NCI-H510A treated with DMSO at 0.1 percent for 48 hours (cell line): ENCODE measurements around the gene ADAM8.

Source experiments
- DNase-seq: peaks from one replicate; lab custom pipeline; 2025; lab: John Stamatoyannopoulos, UW

The ADAM8 gene

DNA sequence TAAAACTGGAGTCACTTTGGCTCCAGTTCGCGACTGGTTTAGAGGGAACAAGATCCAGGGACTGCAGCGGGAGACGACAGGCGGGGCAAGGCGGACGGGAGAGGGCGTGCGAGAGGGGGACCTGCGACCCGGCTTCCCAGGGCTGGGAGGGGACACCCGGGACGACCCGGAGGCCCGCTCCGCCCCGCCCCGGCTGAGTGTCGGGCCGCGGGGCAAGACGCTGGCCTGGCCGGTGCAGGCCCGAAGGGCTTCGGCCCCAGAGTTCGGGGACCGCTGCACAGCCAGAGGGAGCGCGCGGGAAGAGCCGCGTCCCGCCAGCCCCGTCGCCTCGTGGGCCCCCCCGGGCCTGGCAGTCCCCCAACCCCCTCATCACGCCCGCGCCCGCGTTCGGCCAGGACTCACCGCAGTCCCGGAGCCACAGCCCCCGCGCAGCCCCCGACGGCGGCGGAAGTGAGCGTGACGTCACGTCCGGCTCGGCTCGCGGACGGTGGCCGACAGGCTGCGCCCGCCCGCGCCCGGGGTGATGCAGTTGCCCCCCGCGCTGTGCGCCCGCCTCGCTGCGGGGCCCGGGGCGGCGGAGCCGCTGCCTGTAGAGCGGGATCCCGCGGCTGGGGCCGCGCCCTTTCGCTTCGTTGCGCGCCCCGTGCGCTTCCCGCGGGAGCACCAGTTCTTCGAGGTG lies 31.9 kb upstream of the ADAM8 start, which contains the start of the genes TUBGCP2 and ZNF511:
TSS of gene TUBGCP2 (minus strand) at position 452 of the 679 bp plus-strand sequence. CDS start 5,931 bp downstream, outside the sequence.
TSS of gene ZNF511 (plus strand) at position 494 of the 679 bp plus-strand sequence. CDS start at position 524, 30 bp downstream.
- peak; percentile 76 for DNase-seq

DNA sequence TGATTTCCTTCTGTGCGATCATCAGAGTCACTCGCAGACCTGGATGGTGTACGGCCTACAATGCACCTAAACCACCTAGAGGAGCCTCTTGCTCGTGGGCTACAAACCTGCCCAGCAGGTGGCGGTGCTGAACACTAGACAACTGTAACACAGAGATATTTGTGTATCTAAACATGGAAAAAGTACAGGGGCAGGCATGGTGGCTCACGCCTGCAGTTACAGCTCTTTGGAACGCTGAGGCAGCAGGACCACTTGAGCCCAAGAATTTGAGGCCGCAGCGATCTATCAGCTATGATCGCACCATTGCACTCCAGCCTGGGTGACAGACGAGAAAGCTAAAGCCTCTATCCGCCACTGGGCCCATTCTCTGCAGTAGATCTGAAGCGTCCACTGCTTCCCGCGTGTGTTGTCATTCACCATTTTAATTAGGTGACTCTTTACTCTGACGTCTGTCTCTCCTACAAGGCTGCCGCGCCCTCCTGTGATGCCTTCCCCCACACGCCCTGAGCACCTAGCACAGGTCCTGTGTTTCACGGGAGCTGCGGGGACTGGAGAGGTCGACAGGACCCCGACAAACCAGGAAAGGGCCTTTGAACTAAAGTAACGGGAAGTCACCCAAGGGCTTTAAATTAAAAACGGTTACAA lies 31.2 kb upstream of the ADAM8 start:
- DNase-seq = peak; percentile 71

- no peak for DNase-seq
Measured at GRCh38 chr10:133306941-133307379, 30.3 kb upstream of the ADAM8 start.

DNA sequence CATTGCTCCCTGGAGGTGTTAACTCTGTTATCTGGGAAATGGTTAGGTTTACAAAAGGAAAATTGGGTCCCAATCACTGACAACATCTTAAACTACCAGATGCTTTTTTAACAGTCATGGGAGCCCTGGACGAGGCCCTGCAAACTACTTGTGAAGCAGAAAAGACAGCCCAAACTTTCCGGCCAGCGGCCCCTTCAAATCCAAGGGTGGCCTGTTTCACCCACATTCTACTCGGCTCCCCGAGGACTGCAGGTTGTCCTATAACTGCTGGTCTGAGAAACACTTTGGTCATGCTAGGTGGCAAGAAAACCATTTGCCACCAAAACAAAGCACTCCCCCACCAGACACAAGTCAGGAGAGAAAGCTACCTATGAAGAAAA lies 29.4 kb upstream of the ADAM8 start:
- no peak for DNase-seq

DNA sequence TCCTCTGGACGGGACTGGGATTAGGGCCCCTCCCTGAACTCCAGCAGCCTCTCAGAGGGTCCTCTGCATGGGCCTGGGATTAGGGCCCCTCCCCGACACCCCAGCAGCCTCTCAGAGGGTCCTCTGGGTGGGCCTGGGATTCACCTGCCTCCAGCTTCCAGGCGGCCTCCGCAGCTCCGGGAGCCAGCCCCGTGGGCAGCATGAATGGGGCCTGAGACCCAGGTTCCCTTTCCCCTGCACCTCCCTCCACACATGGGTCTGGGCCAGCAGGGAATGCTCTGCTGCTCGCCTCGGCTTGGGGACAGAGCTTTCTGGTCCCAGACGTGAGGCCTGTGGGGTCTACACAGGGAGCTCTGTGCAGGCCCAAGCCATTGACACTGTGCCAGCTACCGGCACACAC lies 26.5 kb upstream of the ADAM8 start:
- no peak for DNase-seq

DNA sequence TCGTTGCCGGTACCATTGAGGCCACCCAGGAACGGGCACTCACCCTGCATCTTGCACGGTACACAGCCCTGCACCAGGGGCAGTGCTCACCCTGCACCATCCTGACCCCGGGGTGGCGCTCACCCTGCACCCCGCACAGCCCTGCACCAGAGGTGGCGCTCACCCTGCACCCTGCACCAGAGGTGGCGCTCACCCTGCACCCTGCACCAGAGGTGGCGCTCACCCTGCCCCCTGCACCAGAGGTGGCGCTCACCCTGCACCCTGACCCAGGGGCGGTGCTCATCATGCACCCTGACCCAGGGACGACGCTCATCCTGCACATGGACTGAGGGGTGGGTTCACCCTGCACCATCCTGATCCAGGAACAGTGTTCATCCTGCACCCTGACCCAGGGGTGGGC lies 25.6 kb upstream of the ADAM8 start:
- DNase-seq = no peak

GRCh38 chr10:133299738-133300137 lies 23.1 kb upstream of the ADAM8 start:
- DNase-seq = no peak

DNA sequence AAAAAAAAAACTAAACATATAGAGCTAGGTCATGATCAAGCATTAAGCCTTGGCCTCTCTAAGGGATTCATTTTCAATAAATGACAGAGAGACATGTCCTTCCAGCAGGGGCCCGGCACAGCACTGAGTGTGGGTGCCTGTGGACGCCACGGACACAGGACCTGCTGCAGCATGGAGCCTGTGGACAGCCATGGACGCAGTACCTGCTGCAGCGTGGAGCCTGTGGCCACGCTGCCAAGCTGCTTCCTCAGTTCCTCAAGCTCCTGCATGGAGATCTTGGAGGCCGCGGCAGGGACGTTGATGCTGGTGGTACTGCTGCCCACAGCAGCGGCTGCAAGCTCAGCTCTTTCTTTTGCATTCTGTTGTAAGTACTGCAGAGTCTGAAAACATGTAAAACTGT lies 22.6 kb upstream of the ADAM8 start:
- no peak for DNase-seq

GRCh38 chr10:133298466-133298865 lies 21.8 kb upstream of the ADAM8 start:
- no peak for DNase-seq

DNA sequence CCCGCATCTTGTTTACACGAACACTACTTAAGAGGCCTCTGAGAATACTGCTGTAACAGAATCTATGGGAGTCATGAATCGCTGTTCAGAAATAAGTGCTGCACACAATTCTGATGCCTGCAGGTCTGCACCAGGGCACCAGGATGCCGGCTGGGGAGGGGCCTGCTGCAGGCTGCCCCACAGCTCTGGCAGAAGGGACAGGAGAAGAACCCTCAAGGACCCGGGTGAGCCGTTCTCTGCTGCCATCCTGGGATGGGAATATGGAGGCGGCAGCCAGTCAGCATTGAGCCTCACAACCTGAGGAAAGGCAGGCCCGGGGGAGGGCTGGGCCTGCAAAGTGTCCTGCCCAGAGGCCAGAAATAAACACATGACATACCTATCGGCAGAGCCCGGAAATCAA lies 20.8 kb upstream of the ADAM8 start:
- no peak for DNase-seq

- no peak for DNase-seq
Measured at GRCh38 chr10:133295426-133296320, 19.0 kb upstream of the ADAM8 start.

- DNase-seq = no peak
Measured at GRCh38 chr10:133294189-133294588, 17.5 kb upstream of the ADAM8 start.

DNA sequence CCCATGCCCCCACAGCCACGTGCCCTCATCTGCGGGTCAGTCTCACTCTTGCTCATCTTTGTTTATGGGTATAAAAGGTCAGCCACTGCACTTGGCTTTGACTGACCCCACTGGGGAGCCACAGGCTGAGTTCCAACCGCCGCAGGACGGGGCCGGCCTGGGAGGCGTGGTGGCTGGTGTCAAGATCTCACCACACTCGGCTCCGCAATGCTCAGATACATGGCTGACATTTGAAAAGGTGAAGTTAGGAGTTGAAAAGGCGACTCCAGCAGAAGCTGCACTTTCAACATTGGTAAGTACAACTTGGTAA lies 17.1 kb upstream of the ADAM8 start:
- no peak for DNase-seq

DNA sequence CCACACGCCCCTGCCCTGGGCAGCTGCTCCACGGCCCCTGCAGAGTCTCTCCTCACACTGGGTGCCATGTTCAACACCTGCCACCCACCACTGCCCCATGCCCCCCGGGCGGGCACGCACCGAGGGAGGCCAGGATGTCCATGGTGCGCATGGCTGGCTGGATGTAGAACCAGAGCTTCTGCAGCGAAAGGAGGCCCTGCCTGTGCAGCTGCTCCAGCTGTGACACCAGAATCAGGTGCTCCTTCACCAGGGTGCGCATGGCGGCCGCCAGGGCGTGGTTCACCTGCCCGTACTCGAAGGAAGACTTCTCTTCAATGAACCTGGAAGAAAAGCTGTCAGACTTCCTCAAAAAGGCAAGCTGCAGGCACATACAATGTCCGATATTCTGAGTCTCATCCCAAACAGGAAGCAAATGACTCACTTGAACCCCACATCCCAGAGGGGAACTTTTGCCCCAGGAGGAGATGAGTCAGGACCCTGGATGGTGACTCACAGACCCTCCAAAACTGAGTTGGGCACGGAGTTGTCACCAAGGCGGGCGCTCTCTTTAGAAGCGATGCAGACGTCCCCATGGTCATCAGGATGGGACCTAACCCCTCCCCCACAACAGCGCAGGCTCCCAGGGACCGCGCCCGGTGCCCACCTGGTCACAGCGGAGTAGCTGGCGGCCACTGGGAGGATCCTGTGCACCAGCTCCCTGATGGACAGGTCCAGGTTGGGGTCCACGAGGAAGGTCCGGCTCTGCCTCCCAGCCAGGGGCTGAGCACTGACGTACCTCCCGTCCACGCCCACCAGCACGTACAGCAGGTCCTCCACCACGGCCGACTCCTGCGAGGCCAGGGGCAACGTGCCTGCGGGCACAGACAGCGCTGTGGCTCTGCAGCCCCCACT lies 16.5 kb upstream of the ADAM8 start:
- DNase-seq = no peak

- no peak for DNase-seq
Measured at GRCh38 chr10:133289761-133290160, 13.1 kb upstream of the ADAM8 start.

- DNase-seq = no peak
Measured at GRCh38 chr10:133287832-133288500, 11.3 kb upstream of the ADAM8 start.

DNA sequence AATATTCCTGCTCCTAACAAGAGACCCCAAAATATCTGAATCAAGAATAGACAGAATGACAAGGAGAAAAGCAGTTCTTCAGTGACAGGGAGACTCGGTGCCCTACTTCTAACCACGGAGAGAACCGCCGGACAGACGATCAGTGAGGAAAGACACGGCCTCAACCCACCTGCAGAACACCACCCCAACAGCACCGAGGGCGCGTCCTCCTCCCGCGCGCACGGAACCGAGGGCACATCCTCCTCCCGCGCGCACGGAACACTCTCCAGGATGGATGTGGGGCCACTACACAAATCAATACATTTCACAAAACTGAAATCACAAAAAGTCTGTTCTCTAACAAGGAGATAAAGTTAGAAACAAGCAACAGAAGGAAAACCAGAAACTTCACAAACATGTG lies 9.7 kb upstream of the ADAM8 start:
- DNase-seq = no peak

DNA sequence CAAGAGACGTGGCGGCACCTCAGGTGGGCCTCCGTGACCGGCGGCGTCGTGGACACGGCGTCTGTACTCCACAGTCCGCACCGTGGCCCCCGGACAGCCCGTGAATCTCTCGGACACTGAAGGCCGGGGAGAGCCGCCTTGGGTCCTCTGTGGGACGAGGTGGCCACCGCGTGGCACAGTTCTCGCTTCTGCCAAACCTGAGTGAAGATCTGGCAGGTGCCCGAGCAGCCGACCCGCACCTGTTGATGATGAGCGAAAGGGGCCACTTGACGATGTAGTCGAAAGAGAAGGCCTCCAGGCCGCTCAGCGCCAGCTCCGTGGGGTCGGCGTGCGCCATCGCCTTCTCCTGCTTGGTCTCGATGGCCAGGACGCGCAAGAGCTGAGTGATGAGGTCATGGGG lies 8.5 kb upstream of the ADAM8 start:
- no peak for DNase-seq

DNA sequence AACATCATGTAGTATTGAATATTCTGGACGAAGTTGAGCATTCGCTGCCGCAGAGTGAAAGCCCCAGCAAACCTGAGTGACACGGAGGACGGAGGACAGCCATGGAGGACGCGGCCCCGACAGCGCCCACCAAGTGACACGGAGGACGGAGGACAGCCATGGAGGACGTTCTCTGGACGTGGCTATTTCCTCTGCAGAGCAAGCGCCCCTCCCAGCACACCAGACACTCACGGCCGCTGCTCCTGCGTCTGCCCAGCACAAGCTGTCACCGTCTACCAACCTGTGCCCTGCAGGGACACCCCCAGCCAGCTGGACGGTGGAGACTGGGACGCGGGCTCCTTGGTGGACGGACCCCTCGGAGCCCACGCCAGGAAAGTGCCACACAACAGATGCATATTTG lies 7.3 kb upstream of the ADAM8 start:
- no peak for DNase-seq

DNA sequence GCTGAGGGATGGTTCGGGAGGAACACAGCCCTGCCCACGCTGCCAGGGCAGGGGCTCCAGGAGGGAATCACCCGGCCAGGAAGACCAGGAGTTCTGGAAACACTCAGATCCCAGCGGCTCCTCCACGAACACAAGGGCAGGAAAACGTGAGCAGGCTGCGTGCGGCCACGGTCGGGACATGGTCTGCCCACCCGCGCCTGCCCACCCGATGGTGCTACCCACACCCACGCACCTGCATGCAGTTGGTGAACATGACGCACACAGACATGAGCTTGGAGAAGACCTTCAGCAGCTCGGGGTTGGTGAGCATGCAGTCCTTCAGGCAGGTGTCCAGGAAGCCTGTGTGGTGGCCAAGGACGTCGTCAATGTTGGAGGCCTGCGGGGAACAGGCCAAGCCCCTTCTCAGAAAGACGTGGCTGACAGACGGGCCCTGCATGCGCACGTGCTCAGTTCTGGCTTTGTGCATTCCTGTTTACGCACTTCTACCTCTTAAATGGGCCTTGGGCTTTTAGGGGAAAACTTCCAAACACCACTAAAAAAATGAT lies 6.2 kb upstream of the ADAM8 start:
- DNase-seq = no peak
